ENCODE results near the gene STAMBPL1.

The STAMBPL1 gene

GRCh38 chr10:88958721-88959120, 78.7 kb downstream of the STAMBPL1 start:
- DNase-seq, result no peak

- DNase-seq, result no peak
These were observed 80.8 kb downstream of the STAMBPL1 start for GRCh38 chr10:88960802-88961201.

- DNase-seq, result no peak
These were observed 81.2 kb downstream of the STAMBPL1 start for GRCh38 chr10:88961266-88961665.

- no peak for DNase-seq
These were observed 82.3 kb downstream of the STAMBPL1 start for GRCh38 chr10:88962336-88962735.

GRCh38 chr10:88963318-88963717, 83.3 kb downstream of the STAMBPL1 start:
- no peak for DNase-seq

GRCh38 chr10:88964360-88964759, 84.3 kb downstream of the STAMBPL1 start:
- DNase-seq, result no peak

GRCh38 chr10:88964869-88965415, 84.9 kb downstream of the STAMBPL1 start:
- no peak for DNase-seq

- no peak for DNase-seq
These were observed 86.8 kb downstream of the STAMBPL1 start for GRCh38 chr10:88966797-88967196.

GRCh38 chr10:88968391-88968790, 88.3 kb downstream of the STAMBPL1 start:
- no peak for DNase-seq

GRCh38 chr10:88971221-88972061, 91.4 kb downstream of the STAMBPL1 start:
- DNase-seq, result no peak

Data from activated CD4-positive, alpha-beta T cell treated with anti-CD3 and anti-CD28 coated beads, Interleukin-2, amount 50 U/mL, for 4 hours (primary cell).